GM12874 (cell line): ENCODE results near the gene ALDOC.
A peak's percentile ranks its signal among the peaks of the same experiment; 100 is the strongest.

Experiments
- CTCF ChIP-seq: IDR thresholded peaks from 2 replicates; pipeline ENCODE4 v1.5.1; 2011; ENCODE audit warnings: low read depth, mild to moderate bottlenecking, control low read depth, low read length, moderate library complexity; ENCODE audit not compliant: insufficient read depth

The ALDOC gene

GRCh38 chr17:28615260-28615940 lies 38.7 kb upstream of the ALDOC start:
- no peak for TF ChIP-seq CTCF

GRCh38 chr17:28613931-28614381 lies 37.3 kb upstream of the ALDOC start, which contains the start of gene RSKR:
RSKR (minus strand) TSS chr17:28614185; CDS start chr17:28614161, 24 bp downstream.
- no peak for TF ChIP-seq CTCF

GRCh38 chr17:28612936-28613872 lies 36.5 kb upstream of the ALDOC start:
- peak; percentile 74 for TF ChIP-seq CTCF

GRCh38 chr17:28612531-28612930 lies 35.8 kb upstream of the ALDOC start:
- TF ChIP-seq CTCF = no peak

GRCh38 chr17:28610376-28610775 lies 33.7 kb upstream of the ALDOC start:
- no peak for TF ChIP-seq CTCF

GRCh38 chr17:28599311-28600184 lies 22.9 kb upstream of the ALDOC start:
- TF ChIP-seq CTCF = no peak

GRCh38 chr17:28598799-28599310 lies 22.2 kb upstream of the ALDOC start, which contains the start of gene SPAG5:
SPAG5 (minus strand) TSS chr17:28599025; CDS start chr17:28598946, 79 bp downstream.
- TF ChIP-seq CTCF = no peak
